Hippocampal formation (tissue), 2 donors: ENCODE results near the gene PSMC6.
A peak's percentile ranks its signal among the peaks of the same experiment; 100 is the strongest.

Experiments
- DNase-seq, 2 donors: peaks; one replicate each; lab custom pipeline; 2025; lab: John Stamatoyannopoulos, UW

Gene PSMC6

DNA sequence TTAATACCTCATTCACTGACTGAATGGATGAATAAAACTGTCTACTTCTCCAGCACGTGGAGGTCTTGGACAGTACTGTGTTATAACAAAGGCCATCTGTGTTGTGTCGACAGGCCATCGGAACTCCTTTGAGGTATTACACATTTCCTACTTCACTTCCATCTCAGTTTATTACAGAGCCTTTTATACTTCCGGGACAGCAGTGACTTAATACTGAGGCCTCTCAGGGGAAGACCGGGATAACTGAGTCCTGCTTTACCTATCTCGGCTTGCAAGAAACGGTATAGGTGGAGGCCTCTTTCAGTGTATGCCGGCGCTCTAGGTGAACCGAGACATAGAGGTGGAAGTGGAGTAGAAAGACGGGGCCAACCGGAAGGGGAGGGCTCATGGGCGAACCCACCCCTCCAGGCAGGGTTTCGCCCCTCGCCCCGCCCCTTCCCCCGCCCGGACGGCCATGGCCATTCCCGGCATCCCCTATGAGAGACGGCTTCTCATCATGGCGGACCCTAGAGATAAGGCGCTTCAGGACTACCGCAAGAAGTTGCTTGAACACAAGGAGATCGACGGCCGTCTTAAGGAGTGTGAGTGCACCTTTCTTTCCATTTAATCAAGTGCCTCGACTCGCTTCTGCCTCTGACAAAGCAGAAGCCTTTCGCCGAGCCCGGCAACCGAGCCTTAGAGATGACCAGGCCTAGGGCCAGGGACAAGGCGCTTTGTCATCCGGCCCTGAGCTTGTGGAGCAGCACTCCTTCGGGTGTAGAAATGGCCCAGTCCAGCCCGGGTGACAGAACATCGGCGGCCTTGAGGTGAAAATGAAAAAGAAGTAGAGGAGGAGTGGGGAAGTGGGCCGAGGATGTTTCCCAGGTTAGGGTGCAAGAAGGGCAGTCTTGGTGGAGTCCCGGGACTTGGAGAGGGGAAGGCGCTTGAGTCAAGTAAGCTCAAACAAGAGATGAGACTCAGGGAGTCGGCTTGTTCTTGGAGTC, at the start of gene PSMC6:
Gene PSMC6, plus strand, starts transcription at position 477 of the 983 bp plus-strand sequence. Its CDS starts 20 bp downstream, at position 497.
- DNase-seq = peak; percentile 92 to 94

- no peak for DNase-seq
These were observed 46.7 kb upstream of the PSMC6 start for GRCh38 chr14:52660325-52660724.

DNA sequence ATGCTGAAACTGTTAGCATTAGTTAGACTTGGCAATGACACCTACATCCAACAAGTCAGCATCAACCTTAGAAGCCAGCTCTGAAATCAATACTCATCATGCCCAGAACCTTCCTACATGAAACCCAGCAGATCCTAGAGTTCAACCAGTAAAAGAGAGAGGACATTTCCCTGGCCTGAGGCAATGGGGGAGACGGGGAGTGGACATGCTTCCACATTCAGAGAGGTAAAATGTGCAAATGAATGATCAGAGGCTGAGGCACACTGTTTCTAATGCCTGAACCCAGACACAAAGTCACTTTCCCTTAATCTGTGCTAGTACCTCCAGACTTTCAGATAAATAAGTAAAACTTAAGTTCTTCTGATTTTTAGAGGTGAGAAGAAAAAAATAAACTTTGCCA, 46.2 kb upstream of the PSMC6 start:
- no peak for DNase-seq

DNA sequence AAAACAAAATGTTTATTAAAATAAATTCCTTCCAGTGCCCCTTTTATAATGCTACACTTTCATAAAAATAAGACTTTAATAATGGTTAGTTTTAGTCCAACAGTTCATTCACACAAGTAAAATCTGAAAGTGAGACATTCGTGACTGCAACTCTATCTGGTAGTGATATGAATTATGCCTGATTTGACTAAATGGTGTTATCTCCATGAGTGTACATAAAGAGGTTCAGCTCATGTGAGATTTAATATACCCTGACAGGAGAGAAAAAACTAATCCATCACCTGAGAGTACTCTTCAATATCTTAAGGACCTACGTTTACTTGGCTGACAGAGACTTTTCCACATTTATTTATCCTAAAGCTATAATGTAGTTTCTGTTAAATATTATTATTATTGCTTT, 45.7 kb upstream of the PSMC6 start:
- no peak for DNase-seq

- DNase-seq = no peak
These were observed 43.1 kb upstream of the PSMC6 start for GRCh38 chr14:52663850-52664249.

DNA sequence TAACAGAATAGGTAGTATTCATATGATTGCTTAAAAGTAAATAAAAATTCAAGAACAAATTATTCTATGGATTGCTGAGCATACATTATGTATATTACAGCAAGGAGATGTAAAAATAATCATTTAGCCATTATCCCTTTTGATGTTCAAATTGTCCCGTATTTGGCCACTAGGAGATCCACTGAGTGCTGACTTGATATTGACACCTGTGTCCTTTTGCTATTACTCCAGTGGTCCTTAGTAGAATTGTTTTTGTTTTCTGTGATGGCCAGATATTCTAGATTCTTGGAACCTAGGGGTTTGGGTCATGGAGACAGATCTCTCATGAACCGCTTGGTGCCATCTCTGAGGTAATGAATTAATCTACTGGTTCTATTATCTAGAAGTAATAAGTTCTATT, 28.4 kb upstream of the PSMC6 start:
- DNase-seq = no peak

GRCh38 chr14:52683985-52684520, 22.9 kb upstream of the PSMC6 start:
- DNase-seq = no peak

- DNase-seq = no peak
These were observed 20.8 kb upstream of the PSMC6 start for GRCh38 chr14:52686176-52686575.

DNA sequence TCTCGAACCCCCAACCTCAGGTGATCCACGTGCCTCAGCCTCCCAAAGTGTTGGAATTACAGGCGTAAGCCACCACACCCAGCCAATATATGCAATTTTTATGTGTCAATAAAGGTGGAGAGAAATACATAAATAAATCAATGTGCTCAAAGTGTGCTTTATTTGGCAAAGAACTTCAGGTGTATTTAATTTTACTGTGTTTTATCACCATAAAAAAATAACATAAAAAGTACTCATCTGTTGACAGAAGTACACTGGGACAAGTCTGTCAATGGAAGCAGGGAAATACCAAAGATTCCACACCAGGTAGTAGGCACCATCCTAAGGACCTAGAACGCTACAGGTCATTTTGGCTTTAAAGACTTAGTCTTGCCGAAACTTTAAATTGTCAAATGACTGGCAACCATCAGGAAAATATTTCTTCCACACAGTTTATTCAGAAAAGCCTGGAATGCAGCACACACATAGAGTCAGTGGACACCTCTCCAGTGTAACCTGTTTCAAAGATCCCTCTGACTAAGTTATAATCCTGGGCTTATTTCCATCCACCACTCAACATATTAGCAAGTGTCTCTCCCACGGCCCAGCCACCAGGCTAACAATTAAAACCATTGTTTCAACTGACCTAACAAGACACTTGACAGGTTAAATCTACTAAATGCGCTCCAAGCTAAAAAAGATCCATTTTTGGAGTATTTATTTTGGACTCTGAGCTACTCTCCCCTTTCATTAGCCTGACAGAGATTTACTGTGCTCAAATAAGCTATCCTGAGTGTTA, 15.8 kb upstream of the PSMC6 start:
- DNase-seq = no peak

DNA sequence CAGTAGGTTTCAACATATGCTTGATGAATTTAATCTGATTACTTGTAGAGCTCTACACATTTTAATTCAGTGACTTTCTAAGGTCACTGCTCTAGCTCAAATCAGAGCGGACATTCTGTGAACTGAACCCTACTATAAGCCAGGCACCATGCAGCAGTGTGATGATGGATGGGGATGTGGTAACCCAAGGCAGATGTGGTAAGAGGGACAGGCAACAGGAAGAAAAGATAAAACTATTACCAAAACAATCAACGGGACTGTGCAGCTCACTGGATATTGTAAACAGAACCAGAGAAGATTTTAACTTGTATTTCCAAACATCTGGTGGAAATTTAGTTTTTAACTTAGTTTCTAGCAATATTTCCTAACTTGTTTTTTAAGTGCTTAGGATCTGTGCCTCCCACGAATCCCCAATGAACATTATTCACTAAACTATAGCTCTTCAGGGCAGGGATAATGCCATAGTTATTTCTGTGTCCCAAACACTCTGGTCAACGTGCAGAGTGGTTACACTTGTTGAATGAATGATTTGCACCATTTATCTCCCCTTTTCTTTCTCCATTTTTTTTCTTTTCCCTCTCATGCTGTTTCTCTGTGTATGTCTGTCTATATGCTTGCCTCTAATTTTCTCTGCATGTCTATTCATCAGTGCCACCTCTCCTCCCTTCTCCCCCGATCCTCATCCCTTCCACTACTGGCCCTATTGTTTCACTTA, 14.6 kb upstream of the PSMC6 start:
- DNase-seq = no peak

DNA sequence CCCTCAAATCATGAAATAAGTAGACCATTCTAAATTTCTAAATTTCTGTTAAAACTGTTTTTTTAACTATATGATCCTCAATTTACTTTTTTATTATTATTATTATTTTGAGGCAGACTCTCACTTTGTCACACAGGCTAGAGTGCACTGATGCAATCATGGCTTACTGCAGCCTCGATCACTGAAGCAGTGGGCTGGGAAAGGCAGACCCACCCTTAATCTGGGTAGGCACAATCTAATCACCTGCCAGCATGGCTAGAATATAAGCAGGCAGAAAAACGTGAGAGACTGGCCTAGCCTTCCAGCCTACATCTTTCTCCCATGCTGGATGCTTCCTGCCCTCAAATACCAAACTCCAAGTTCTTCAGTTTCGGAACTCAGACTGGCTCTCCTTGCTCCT, 14.0 kb upstream of the PSMC6 start:
- no peak for DNase-seq

- no peak for DNase-seq
These were observed 13.5 kb upstream of the PSMC6 start for GRCh38 chr14:52693532-52693931.

- DNase-seq = peak in 1 of 2 donors; percentile 58
These were observed 12.1 kb upstream of the PSMC6 start for GRCh38 chr14:52694761-52695480.

DNA sequence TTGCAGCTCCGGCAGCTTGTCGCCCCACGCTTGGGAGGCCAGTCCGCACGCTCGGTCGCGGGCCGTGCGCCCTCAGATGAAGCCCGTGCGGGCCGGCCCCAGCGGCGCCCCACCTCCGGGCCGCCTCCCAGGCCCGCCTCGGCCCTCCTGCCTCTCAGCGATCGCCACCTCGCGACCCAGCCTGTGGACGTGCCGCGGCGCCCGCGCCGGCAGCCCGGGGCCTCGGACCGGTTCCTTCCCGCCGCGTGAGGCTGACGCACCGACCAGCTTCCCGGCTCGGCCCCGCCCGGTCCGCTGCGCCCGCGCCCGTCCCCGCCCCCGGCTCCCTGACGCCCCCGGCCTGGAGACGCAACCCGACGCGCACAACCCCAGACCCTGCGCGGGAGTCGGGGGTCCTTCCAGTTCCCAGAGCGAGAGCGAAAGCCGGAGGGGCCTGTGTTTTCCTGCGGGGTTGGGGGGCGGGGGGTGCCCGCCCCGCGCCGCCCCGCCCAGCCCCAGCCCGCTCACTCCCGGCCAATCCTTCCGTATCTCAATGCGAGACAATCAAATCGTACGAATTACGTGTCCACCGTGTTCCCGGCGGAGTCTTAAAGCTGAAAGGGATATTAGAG, 11.4 kb upstream of the PSMC6 start, which contains the start of gene ERO1A:
Gene ERO1A, minus strand, starts transcription at position 78 of the 611 bp plus-strand sequence. Its CDS starts 77 bp downstream, at position 1.
- peak; percentile 46 to 76 for DNase-seq

DNA sequence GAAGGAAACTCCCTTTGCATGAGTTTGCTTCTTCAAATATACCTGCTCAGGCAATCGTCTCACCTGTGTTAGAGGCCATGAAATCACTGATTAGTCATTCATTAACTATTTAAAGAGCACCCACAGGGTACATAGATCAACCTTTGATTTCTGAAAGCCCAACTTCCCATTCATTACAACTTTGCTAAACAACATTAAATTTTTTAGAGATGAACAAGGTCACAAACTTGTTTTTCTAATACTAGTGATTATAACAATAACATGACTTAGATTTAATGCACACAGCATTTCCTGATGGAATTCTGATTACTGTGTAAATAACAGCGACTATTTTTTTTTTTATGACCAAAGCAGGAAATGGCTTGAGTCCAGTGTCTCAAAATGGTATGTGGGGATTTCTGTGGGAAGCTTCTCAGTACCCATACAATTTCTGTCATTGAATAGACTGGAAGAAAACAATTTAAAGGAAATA, 6.3 kb upstream of the PSMC6 start:
- no peak for DNase-seq

DNA sequence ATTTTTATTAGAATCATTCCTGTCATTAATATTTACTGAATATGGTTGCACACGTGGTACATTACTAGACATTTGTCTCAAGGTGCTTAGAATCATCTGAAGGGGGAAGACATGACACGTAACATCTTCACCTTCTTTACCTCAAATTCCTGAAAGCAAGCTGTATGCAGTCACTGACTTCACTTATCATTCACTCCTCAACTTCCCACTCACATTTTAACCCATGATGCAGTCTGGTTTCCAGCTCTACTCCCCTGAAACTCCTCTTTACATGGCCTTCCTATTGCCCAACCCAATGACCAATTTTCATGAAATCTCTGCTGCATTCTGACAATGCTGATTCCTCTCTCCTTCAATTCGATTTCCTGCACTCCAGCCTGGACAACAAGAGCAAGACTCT, 5.8 kb upstream of the PSMC6 start:
- no peak for DNase-seq

GRCh38 chr14:52703225-52703624, 3.8 kb upstream of the PSMC6 start:
- DNase-seq = no peak

DNA sequence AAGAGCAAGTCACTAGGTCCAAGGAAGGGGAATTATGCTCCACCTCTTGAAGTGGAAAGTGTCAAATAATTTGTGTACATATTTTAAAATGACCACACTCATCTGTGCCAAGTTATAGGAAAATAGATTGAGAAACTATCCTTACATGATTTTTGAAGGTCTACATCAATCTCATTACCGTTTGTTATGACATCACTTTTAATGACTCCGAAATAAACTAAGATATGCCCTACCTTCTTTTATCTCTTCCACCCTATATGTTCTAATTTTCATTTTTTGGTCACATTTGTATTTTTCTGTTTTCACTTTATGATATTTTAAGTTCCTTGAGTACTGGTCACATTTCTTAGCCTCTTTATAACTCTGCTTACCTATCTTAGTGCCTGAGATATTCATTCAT, 3.3 kb upstream of the PSMC6 start:
- no peak for DNase-seq

- DNase-seq = no peak
These were observed 714 bp upstream of the PSMC6 start for GRCh38 chr14:52706286-52706685.

- DNase-seq = no peak
These were observed 4.7 kb downstream of the PSMC6 start for GRCh38 chr14:52711666-52712065.

- no peak for DNase-seq
These were observed 9.2 kb downstream of the PSMC6 start for GRCh38 chr14:52716155-52716554.
